Adrenal gland (tissue), 5 donors: ENCODE data around the gene CKS2.

Source experiments
- CTCF ChIP-seq, 6 experiments: fragments of 450-650 bp in 4 of 6; fragments of 200-600 bp in 2 of 6; sonication (generic) in 1 of 6; IDR thresholded peaks; 1 replicate in 5 of 6; 2 replicates in 1 of 6; pipeline versions ENCODE4 v1.5.1 to v1.8.0; 2016 to 2021; ENCODE audit warnings: antibody characterized with exemption in 6 of 6, mild to moderate bottlenecking in 2 of 6, moderate library complexity in 1 of 6
- POLR2A ChIP-seq, 2 donors: fragments of 450-650 bp; IDR thresholded peaks; one replicate each; pipeline ENCODE4 v1.6.1; 2017; ENCODE audit warnings: antibody characterized with exemption in 2 of 2, mild to moderate bottlenecking in 2 of 2, moderate library complexity in 1 of 2
- donor health status: DM: no; HTN: no; CAD: no.

GRCh38 chr9:89347651-89348050 lies 36.7 kb downstream of the CKS2 start:
- TF ChIP-seq CTCF (IDR thresholded peaks at IDR 0.05) (no peak), POLR2A (IDR thresholded peaks at IDR 0.05) (no peak)
